Fibroblast of peridontal ligament (primary cell): ENCODE results near the gene LTBP2.

Experiments used
- DNase-seq: peaks from one replicate; pipeline ENCODE4 v3.0.0-alpha.2; 2010; ENCODE audit errors: extremely low read depth

LTBP2 gene

DNA sequence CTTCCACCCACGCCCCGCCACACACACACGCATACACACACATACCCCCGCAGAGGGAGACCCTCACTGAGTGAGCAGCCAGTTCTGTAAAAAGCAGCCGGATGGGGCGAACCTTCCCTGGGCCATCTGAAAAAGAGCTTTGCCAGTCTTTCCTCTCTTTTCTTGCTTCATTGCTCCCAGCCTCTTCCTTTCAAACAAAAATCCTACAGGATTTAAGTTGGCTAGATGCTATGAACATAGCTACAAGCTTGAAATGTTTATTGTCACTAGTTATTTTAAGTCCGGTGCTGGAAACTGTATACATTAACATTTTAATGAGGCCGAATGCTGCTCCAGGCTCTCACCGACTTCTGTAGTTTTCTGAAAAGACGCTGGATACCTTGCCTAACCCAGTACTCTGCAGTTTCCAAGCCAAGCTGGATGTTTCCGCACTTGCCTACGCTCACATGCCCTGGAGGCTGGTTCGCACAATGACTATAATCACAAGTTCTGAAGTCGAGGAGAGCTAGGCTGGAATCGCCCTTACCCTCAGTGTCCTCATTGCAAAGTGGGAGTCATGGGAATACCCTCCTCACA lies 39.2 kb downstream of the LTBP2 start:
- DNase-seq: peak; percentile 71

DNA sequence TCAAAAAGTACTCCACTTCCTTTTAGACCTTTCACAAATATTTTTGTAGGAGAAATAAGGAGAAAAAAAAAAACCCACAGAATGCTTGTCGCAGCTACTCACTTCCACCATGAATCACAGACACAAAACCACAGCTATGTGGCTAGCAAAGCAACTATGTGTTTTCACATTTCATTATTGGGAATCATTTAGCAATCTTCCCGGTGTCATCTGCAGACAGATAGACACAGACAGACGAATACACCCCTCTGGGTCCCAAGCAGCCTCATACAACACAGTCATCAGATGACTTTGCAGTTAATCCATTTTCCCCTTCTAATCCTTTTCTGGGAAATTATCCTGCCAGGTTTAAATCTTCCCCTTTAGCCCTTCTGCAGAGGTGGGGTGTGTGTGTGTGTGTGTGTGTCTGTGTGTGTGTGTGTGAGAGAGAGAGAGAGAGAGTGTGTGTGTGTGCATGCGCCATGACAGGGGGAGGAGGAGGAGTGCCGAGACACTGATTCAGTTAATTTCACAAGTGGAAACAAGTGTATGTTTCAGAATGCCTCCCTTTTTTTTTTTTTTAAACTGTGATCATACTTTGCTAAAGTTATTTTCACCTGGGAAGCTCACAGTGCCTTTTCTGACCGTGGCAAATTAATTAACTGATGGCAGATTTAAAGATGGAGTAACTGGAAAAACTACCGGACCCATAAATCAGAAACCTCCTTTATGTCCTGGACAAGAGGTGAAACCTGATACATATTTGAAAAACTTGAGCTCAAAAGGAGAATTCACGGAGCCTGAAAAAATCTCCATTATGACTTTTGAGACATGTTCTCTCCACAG lies 39.9 kb downstream of the LTBP2 start:
- DNase-seq: peak; percentile 99

DNA sequence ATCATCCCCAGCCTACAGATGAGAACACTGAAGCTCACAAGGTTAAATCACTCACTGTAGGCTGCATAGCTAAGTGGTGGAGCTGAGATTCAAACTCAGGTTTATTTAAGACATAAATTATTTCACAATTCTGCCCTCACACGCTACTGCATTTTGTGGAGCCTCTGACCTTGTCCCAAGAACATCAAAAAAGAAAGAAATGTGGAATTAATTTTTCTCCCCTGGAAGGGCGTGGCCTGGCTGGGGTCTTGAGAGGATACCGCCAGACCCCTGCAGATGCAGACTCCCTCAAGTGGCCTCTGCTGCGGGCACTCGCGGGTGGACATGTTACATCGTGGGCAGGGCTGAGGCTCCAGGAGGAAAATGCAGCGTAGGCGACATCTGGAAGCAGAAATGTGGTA lies 40.6 kb downstream of the LTBP2 start:
- peak; percentile 79 for DNase-seq

DNA sequence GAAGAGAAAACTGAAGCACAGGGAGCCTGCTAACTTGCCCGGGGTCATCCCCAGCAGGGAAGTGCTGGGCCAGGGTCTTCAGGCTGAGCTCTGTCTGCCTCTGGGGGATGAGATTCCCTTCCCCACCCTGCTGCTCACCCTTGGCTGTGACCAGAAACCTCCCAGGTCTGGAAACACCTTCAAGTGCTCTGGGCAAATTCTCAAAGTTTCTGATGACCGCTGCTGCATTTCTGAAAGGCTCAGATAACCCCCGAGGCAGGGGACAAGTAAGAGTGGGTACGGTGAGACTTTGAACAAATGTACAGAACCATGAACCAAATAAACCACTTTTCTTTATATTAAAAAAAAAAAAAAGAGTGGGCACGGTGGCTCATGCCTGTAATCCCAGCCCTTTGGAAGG lies 41.3 kb downstream of the LTBP2 start:
- no peak for DNase-seq

DNA sequence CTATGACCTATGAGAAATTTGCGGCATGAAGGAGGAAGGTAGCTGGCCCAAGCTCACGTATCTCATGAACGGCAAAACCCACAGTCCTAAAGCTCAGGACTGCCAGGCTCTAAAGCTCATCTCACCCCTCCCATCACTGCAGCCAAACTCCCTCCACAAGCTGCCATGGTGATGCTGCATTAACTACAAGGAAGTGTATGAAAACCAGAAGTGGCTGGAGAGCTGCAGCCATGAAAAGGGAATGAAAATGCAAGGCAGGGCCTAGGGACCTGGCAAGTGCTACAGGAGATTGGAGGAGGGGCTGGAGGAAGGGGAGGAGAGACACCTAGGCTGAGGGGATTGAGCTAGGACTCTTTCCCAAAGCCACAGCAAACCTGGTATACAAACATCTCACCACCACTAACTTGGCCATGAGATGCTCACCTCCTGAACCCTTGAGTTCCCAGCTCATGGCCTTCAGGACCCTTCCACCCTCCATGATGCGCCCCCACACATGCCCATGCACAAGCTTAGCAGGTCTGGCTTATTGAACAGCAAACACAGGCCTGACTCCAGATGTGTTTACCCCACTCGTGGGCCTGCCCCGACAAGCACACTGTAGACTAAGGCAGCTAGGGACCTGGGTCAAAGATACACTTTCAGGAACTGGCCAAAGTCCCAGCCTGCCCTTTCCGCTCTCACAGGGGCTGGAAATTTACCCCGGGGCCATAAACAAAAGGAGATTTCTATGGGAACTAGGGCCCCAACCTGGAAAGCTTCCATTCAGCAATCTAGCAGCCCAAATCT lies 42.0 kb downstream of the LTBP2 start:
- DNase-seq: peak; percentile 64

DNA sequence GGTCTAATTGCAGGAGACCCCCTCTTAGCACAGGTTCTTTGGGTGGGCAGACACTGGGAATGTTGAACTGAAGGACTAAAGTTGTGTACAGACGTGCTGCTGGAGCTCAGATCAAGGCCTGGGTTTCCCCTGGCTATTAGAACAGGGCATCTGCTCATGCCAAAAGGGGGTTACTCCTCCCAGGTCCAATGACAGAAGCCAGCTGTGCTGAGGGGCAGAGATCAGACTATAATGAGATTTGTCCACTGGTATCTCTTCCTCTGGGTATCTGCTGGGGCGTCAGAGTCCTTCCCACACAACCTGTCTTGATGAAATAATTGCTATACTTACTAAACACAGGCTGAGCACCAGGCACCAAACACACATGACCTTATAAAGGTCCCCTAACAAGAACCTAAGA lies 42.6 kb downstream of the LTBP2 start:
- DNase-seq: no peak

DNA sequence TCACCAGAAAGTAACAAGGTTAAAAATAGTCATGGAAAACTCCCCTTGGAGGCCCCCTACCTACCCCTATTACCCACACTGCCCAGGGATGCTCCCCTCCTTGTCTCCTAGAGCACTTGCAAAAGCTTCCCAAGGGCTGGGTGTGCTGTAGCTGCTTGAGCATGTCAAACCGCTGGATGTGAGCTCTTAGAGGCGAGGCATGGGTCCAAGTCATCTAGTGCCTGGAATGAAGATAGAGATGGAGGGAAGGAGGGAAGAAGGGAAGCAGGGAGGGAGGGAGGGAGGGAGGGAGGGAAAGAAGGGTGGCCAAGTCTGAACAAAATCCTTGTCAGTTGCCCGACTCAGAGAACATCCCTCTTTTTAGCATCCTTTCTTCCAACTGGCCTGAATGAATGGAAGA lies 43.1 kb downstream of the LTBP2 start:
- DNase-seq: peak; percentile 37

DNA sequence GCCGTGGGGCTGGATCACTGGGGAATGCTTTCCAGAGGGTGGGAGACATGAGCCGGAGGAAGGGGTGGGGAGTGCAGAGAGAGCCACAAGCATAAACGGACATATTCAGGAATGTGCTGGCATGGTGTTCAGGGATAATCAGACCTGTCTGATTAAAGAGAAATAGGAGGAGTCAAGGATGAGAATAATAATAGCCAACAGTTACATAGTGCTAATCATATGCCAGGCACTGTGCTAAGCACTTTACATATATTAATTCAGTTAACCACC lies 43.7 kb downstream of the LTBP2 start:
- DNase-seq: no peak

DNA sequence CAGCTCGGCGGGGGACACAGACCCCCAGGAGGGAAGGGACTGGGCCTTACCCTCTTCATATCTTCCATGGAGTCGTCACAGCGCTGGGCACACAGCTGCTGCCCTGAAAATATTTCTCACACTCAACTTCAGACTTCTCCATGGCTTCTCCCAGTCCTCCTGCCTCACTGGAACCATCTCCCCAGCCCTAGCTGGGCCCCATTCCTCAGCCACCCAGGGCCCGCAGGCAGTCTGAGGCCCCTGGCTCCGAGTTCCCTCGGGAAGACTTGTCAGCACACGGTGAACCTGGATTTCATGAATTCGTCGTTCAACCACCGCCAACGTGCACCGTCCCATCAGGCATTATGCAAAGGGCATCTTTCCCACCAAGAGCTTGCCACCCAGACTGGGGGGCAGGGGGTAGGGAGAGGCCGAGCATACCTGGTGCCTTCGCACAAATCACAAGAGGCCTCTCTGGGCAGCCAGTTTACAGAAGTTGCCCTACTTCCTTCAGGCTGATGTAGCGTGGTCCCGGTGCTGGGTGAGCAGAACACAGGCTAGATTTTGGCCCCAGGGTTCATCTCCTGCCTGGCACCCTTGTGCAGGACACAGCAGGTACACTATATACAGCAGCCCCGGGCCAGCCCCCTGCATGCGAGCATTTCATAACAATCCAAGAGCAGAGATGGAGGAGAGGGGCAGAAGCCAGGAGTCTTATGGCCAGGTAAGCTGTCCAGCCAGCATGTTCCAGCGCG lies 44.2 kb downstream of the LTBP2 start:
- no peak for DNase-seq

DNA sequence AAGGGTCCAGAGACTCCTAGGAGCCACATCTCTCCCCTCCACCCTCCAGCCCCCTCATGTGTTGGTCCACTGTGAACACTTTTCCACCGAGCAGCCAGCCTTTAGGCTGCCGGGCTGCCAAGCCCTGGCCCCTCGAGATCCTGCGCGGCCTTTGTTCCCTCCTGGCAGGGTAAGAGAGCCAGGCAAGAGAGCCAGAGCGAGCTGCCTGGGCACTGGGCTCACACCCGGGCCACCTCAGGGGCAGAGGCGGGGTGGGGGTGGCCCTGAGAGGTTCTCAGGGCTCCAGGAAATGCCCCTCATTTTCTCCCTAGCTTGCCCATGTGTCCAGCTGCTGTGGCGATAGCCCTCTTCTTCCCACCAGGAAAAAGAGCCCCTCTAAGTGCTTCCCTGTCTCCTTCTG lies 44.8 kb downstream of the LTBP2 start:
- no peak for DNase-seq

DNA sequence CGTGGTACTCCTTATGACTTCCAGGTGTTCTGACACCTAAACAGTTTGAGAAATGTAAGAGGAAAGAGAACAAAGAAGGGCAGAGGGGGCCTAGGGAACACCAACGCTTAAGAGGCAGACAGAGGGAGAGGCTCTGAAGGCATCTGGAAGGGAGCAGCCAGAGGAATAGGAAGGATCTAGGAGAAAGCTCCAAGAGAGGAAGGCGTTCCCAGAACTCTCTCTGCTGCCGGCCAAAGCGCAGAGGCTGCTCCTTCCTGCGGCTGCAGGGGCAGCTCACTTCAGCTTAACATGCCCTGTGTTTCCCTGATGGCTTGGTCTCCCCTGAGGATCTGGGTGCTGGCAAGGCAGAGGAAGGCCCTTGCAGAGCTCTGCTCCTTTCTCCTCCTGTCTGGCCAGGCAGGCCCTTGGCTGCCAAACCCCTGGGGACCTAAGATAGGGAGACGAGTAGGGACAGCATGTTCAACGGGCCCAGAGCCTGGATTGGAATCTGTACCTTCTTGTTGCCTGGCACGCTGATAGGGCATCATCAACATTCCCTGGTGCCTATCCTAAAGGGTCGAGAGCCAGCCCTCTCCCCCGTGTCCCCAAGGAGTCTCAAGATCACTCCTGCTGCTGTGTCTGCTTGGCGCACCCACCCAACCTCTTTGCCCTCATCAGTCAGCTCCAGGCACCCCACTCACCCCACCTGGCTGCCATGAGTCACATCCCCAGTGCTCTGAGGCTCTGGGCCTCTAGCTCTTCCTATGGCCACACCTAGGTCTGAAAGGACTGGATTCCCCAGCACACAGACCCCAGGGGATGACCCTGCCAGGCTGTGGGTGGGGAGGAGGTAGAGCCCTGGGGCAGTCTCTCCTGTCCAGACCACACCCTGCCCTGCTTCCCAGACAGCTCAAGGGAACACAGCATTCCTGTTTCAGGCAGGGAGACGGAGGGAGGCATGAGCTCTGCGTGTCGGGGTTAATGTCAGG lies 45.6 kb downstream of the LTBP2 start:
- DNase-seq: no peak

DNA sequence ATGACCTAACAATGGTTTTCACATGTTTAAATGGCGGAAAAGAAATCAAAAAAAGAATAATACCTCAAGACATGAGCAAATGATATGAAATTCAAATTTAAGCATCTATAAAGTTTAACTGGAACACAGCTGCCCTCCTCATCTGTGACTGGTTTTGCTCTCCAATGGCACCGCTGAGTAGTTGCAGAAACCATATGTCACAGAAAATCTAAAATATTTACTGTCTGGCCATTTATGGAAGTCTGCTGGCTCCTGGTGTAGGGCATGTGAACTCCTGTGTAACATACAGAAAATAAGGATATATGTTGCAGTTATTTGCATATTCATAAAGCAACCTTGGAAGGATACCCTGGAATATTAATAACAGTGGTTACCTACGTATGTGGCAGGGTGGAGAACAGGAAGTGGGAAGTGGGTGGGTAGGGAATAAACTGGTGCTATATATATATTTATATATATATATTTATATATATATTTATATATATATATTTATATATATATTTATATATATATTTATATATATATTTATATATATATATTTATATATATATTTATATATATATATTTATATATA lies 48.4 kb downstream of the LTBP2 start:
- DNase-seq: no peak

DNA sequence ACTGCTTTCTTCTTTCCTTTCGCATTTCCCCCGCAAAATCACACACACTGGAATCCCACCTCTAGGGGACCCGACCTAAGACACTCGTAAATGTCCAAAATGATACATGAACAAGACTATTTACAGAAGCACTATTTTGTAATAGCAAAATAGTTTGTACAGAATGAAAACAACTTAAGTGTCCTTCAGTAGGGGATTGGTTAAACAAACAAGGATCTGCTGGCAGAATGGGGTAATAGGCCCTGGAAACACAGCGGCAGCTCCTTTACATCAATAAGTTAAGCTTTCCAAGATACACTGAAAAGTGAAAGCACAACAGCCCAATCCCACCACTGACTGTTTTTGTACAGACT lies 48.8 kb downstream of the LTBP2 start:
- DNase-seq: peak; percentile 80

DNA sequence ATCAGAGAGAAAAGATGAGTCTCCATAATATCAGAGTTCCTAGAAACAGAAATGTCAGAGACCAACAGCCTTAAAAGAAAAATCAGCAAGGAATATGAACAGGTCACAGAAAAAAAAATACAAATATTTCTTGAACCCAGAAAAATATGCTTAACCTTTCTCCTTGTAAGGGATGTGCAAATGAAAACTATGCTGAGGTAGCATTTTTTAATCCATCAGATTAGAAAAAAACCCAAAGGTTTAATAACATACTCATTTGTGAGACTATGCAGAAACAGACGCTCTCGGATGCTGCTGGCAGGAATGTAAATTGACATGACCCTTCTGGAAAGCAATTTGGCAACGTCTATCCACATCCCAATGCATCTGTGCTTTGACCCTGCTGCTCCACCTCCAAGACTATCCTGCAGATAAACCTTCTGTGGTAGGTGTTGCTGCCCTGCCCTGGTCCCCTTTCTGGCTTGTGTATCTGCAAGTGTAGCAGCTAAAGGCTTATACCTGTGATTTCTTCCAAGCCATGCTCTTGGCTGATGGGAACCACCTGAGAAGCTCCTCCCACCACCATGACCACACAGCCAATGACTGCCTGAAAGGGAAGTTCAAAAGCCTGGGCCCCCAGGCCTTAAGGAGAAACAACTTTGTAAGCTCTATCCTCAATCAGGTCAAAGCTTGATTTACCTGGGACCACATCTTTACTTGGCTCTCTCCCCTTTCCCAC lies 49.4 kb downstream of the LTBP2 start:
- DNase-seq: no peak

DNA sequence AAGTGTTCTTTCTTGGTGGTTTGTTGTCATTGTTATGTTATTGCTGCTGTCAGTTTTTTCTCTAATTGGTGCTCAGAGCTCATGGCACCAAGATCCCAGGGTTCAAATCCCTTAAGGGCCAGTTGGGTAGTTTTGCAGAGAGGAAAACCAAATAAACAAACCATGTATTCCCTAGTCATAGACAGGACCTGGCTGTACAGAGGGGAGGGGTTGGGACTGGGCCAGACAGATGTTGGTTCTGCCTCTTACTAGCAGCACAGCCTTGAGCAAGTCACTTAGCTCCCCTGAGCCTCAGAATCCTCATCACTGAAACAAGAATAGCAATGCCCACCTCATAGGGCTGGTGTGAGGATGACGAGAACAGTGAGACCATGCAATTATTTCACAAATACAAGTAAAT lies 53.4 kb downstream of the LTBP2 start:
- DNase-seq: peak; percentile 59

DNA sequence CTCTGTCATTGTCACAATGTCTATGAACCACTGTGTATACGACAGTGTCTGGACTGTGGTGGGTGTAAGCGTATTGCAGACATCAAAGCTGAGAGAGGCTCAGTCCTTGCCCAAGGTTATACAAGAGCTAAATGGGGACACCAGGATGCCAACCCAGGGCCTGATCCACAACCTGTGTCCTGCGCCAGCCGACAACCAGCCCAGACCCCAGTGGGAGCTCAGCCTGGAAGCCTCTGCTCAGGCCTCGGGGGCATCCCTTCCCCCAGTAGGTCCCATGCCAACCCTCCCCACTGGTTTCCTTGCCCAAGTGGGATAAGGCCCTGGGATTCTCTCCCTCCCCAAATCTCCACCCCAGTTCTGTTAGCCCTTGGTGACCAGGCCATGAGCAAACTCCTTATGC lies 54.3 kb downstream of the LTBP2 start:
- DNase-seq: no peak

DNA sequence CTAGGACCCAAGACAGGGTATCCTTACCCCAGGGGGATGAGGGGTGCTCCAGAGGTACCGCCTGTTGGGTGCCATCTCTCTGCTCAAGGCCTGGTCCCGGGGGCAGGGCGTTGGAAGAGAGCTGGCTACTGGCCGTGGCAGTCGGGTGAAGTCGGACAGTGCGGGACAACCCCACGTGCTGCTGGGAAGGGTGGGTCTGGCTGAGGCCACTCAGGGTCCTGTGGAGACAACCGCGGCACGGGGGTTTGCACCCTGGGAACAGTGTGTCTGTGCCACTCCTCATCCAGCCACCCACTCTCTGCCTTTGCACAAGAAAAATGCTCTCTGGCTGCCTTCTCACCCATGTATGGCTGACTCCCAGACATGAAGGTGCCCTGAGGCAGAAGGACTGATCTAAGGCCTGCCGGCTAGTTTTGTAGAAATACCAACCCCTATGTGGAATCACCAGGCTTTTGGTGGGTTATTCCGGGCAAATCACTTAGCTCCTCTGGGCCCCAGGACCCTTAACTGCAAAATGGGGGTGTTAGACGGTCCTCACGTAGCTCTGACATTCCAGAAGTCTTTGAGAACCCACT lies 56.5 kb downstream of the LTBP2 start:
- DNase-seq: no peak

DNA sequence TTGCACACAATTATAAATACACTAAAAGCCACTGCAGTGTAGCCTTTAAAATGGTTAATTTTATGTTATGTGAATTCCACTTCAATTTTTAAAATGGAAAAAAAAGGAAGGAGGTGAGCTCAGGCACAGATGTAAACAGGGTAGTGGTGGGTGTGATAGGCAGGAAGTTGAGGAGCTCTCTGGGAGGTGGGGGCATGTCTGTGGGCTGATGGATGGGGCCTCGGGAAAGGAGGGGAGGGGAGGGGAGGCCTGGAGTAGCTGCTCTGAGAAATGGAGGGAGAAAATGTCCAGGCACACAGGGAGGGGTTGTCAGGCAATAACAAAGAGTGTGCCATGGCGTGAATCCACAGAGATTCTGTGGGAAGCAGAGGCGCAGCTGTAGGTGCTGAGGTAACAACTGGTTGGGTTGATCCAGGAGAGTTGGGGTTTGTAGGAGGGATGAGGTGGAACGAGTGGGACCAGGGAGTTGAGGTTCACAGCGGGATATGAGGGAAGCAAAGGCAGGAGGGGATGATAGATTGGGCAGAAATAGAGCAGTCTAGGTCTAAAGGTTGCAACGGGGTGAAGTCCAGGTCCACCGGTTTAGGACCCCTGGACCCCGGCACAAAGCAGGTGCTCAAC lies 57.2 kb downstream of the LTBP2 start:
- DNase-seq: no peak

DNA sequence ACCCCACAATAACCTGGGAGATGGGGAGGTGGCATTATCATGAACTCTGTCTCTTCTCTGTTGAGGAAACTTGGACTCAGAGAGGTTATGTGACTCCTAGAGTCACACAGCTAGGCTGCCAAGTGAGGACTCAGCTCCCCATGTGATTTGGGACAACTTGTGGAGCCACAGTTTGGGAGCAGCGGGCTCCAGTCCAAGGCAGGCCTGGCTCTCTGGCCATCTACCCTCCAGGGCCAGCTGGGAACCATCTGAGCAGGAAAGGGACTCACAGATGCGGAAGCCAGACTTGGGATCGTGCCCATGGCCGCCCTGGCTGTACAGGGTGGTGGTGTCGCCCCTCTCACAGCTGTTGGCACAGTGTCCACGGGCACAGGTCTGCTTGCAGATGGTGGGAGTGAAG lies 59.4 kb downstream of the LTBP2 start:
- DNase-seq: no peak
